Lower lobe of right lung (tissue), 2 donors: ENCODE results near the gene SLC49A4. TPM values are rescaled to one million over a fixed set of nuclear protein-coding genes. Genes with fewer than 3 reads are reported as not detected.

Source experiments
- ATAC-seq, 2 donors: fragments of 200-7000 bp; cut with Tn5 transposase; one replicate each; pipeline ENCODE4 v1.9.1; 2020 to 2022; ENCODE audit warnings: mild to moderate bottlenecking in 2 of 2, moderate library complexity in 2 of 2
- DNase-seq: peaks from one replicate; pipeline ENCODE4 v3.0.0-alpha.2; 2020
- H3K27ac ChIP-seq: fragments of 200-600 bp; one replicate; pipeline ENCODE4 v1.8.0; 2022
- H3K27me3 ChIP-seq: fragments of 200-600 bp; one replicate; pipeline ENCODE4 v1.8.0; 2022; ENCODE audit warnings: low read depth
- H3K36me3 ChIP-seq: fragments of 200-600 bp; one replicate; pipeline ENCODE4 v1.8.0; 2022; ENCODE audit warnings: mild to moderate bottlenecking
- H3K4me1 ChIP-seq: fragments of 200-600 bp; one replicate; pipeline ENCODE4 v1.8.0; 2022
- H3K4me3 ChIP-seq: fragments of 200-600 bp; one replicate; pipeline ENCODE4 v1.8.0; 2022; ENCODE audit warnings: mild to moderate bottlenecking
- H3K9me3 ChIP-seq: fragments of 200-600 bp; one replicate; pipeline ENCODE4 v1.8.0; 2022
- intact Hi-C: fragments of 100-400 bp; cut with DNase I; formaldehyde crosslinking; loops from one replicate; pipeline ENCODE4 v1.11.0; 2022
- total RNA-seq: library from RNA; stranded (reverse); fragmentation: NEBNext Ultra II Directional; extraction: Animal tissue kit (Norgen Biotek cat#: 25700); gene quantifications from one replicate; pipeline ENCODE4 v1.2.1, GENCODE V29; 2021
- TF ChIP-seq, protein P1 (sequence below): fragments of 200-600 bp; IDR thresholded peaks from one replicate; pipeline ENCODE4 v1.8.0; 2022; ENCODE audit warnings: antibody characterized with exemption, mild to moderate bottlenecking
- donor health status: DM: no; HTN: yes; CAD: no; lungs with severe emphysema.

Gene SLC49A4
- total RNA-seq, 1 donor from 2014 or later, result 14.9 TPM

DNA sequence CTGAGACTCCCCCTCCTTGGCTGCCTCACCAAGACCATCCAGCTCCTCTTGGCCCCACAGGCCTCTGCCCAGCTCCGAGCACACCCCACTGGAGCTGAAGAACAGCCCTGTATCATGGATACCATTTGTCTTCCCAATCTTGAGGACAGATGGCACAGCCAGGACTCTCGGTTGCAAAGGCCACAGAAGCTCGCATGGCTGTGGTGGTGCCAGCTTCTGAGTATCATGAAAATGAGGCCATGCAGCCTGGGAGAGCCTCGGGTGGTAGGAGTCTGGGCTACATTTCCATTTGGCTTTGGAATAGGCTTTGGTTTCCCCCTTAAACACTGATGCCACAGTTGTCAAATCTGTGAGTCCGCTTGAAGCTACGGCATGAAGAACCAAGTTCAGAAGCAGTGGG, 126.1 kb downstream of the SLC49A4 start:
- peaks cover 31% of the 10 kb centered on the region for H3K27me3 ChIP-seq
- peaks cover 8% of the 10 kb centered on the region for H3K4me1 ChIP-seq
- H3K4me3 ChIP-seq, result no peak overlapping the region
- H3K27ac ChIP-seq, result no peak overlapping the region
- no peaks in the 10 kb centered on the region for H3K9me3 ChIP-seq
- ATAC-seq, result no peak
- DNase-seq, result no peak
- intact Hi-C loops, result no loop called here
- TF ChIP-seq, protein P1, sequence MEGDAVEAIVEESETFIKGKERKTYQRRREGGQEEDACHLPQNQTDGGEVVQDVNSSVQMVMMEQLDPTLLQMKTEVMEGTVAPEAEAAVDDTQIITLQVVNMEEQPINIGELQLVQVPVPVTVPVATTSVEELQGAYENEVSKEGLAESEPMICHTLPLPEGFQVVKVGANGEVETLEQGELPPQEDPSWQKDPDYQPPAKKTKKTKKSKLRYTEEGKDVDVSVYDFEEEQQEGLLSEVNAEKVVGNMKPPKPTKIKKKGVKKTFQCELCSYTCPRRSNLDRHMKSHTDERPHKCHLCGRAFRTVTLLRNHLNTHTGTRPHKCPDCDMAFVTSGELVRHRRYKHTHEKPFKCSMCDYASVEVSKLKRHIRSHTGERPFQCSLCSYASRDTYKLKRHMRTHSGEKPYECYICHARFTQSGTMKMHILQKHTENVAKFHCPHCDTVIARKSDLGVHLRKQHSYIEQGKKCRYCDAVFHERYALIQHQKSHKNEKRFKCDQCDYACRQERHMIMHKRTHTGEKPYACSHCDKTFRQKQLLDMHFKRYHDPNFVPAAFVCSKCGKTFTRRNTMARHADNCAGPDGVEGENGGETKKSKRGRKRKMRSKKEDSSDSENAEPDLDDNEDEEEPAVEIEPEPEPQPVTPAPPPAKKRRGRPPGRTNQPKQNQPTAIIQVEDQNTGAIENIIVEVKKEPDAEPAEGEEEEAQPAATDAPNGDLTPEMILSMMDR, result no peak
- H3K36me3 ChIP-seq, result no peaks in the 10 kb centered on the region

DNA sequence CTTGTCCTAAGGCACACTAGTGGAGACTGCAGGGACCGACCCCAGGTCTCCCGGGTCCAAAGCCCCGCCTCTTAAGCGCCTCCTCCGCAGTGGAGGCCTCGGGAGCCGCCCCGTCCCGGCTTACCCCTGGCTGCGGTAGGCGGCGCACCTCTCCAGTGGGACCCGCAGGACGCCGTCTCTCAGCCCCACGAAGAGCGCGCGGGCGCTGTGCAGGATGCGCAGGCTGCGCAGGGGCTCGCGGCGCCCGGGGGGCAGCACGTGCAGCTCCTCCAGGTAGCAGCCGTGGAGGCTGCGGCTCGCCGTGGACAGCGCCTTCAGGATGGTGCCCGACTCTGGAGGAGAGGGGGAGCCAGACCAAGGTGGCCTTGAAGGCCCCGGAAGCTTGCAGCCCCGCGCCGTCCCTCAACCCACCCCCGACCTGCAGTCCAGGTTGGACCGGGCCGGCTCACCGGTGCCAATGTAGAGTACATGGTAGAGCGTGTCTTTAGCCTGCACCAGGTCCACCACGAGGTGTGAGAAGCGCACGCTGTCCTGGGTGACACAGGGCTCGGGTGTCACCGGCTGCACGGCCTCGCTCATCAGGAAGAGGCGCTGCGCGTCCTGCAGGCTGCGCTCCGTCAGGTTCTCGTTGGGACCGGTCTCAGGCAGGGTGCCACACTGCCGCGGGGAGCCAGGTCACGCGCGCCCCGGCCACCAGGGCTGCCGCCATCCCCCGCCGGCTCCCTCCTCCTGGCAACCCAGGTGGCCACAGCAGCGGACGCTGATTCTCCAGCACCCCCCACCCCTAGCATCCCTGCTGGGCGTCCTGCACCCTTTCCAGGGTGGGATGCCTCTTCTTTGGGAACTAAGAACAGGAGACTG, 127.2 kb downstream of the SLC49A4 start:
- intact Hi-C loops, result no loop called here

GRCh38 chr3:122923611-122924010, 128.7 kb downstream of the SLC49A4 start:
- no peaks in the 10 kb centered on the region for H3K9me3 ChIP-seq
- intact Hi-C loops, result no loop called here
- TF ChIP-seq, protein P1, result no peak
- peaks cover 31% of the 10 kb centered on the region for H3K27me3 ChIP-seq
- no peak for ATAC-seq
- peaks cover 8% of the 10 kb centered on the region for H3K4me1 ChIP-seq
- no peak for DNase-seq
- no peak overlapping the region for H3K4me3 ChIP-seq
- no peak overlapping the region for H3K27ac ChIP-seq
- H3K36me3 ChIP-seq, result no peaks in the 10 kb centered on the region

More for the DNA sequence above, 127.2 kb downstream of the SLC49A4 start:
- DNase-seq, result no peak
- Histone ChIP-seq H3K36me3 (no peaks in the 10 kb centered on the region), H3K9me3 (no peaks in the 10 kb centered on the region), H3K27me3 (peaks cover 31% of the 10 kb centered on the region), H3K4me3 (peak overlapping the region; percentile 37), H3K4me1 (peaks cover 8% of the 10 kb centered on the region), H3K27ac (no peak overlapping the region)
- ATAC-seq, result peak; percentile 49 to 66
- TF ChIP-seq, protein P1, result no peak

GRCh38 chr3:122924056-122924455, 129.2 kb downstream of the SLC49A4 start:
- peaks cover 31% of the 10 kb centered on the region for H3K27me3 ChIP-seq
- no peak for DNase-seq
- H3K4me3 ChIP-seq, result no peak overlapping the region
- H3K27ac ChIP-seq, result no peak overlapping the region
- TF ChIP-seq, protein P1, result no peak
- H3K9me3 ChIP-seq, result no peaks in the 10 kb centered on the region
- H3K36me3 ChIP-seq, result no peaks in the 10 kb centered on the region
- no peak for ATAC-seq
- intact Hi-C loops, result no loop called here
- H3K4me1 ChIP-seq, result peaks cover 8% of the 10 kb centered on the region

DNA sequence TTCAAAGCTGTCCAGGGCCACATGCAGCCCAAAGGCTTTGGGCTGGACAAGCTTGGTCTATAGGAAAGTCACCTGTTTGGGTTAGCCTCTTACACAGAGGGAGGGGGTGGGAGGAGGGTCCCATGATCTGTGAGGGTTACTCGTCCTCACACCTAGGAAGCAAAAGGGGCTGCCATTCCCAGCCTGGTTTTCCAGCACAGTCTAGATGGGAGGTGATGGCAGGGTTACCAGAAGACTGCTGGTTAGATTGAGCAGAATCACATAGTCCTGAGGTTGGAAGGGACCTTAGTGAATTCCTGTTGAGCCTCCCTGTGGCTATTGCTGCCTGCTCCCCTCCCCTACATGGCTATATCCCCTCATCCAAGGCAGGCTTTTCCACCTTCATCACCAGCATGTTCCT, 130.9 kb downstream of the SLC49A4 start:
- Histone ChIP-seq H3K9me3 (no peaks in the 10 kb centered on the region), H3K4me1 (peaks cover 8% of the 10 kb centered on the region), H3K27me3 (peaks cover 31% of the 10 kb centered on the region), H3K36me3 (no peaks in the 10 kb centered on the region), H3K4me3 (no peak overlapping the region), H3K27ac (no peak overlapping the region)
- no peak for DNase-seq
- no peak for ATAC-seq
- intact Hi-C loops, result no loop called here
- TF ChIP-seq, protein P1, result no peak
